IPS DF 6.9 (cell line): ENCODE results near the gene PATE3.

ENCODE experiments used
- DNase-seq: peaks from one replicate; pipeline ENCODE4 v3.0.0-alpha.2; 2013; ENCODE audit warnings: low read depth, low spot score
- H3K27ac ChIP-seq: one replicate; pipeline ENCODE4 v1.5.1; 2013; ENCODE audit warnings: low read length, control low read depth
- H3K27me3 ChIP-seq: 2 replicates; pipeline ENCODE4 v1.6.1; 2013; ENCODE audit warnings: mild to moderate bottlenecking, low read length; ENCODE audit not compliant: control insufficient read depth, insufficient read depth
- H3K36me3 ChIP-seq: 2 replicates; pipeline ENCODE4 v1.6.1; 2013; ENCODE audit warnings: low read length; ENCODE audit not compliant: control insufficient read depth, insufficient read depth
- H3K4me1 ChIP-seq: 2 replicates; pipeline ENCODE4 v1.6.1; 2013; ENCODE audit warnings: low read length; ENCODE audit not compliant: control insufficient read depth, insufficient read depth
- H3K4me3 ChIP-seq: 2 replicates; pipeline ENCODE4 v1.5.1; 2013; ENCODE audit warnings: mild to moderate bottlenecking, low read length
- H3K9me3 ChIP-seq: 2 replicates; pipeline ENCODE4 v1.6.1; 2013; ENCODE audit warnings: low read length, inconsistent platforms; ENCODE audit not compliant: control insufficient read depth, insufficient read depth
- WGBS: extraction: QIAGEN DNeasy Blood & Tissue Kit; methylation state at CpG from one replicate; pipeline ENCODE4 v1.1.7; 2013; ENCODE audit warnings: mixed read lengths, missing lambda C conversion rate; ENCODE audit not compliant: insufficient read length, insufficient coverage; 5-methylcytosine and 5-hydroxymethylcytosine counted together

The PATE3 gene

GRCh38 chr11:125787827-125788226, at the start of gene PATE3:
Gene PATE3 (plus strand): TSS chr11:125788127. CDS start chr11:125788152, 25 bp downstream.
- no peaks in the 10 kb centered on the region for H3K9me3 ChIP-seq
- no peak within 1 kb of the TSS for H3K4me3 ChIP-seq
- no CpG with 5 or more reads among the region's 2 CpGs for WGBS

GRCh38 chr11:125740617-125741016, 47.3 kb upstream of the PATE3 start:
- Histone ChIP-seq H3K4me1 (no peaks in the 10 kb centered on the region), H3K27ac (no peak overlapping the region), H3K4me3 (no peak overlapping the region), H3K27me3 (no peaks in the 10 kb centered on the region), H3K9me3 (no peaks in the 10 kb centered on the region), H3K36me3 (no peaks in the 10 kb centered on the region)
- DNase-seq = no peak

More at GRCh38 chr11:125787827-125788226, at the start of gene PATE3:
- H3K36me3 ChIP-seq = no peaks in the 10 kb centered on the region
- DNase-seq = no peak
- no peak within 1 kb of the TSS for H3K27ac ChIP-seq
- H3K4me1 ChIP-seq = no peaks in the 10 kb centered on the region
- no peaks in the 10 kb centered on the region for H3K27me3 ChIP-seq

- no peaks in the 10 kb centered on the region for H3K9me3 ChIP-seq
- H3K36me3 ChIP-seq = no peaks in the 10 kb centered on the region
- no peak overlapping the region for H3K27ac ChIP-seq
- no peak for DNase-seq
- H3K27me3 ChIP-seq = no peaks in the 10 kb centered on the region; the same call in 1 of the 2 replicates
- no CpG with 5 or more reads among the region's 1 CpG for WGBS
- H3K4me3 ChIP-seq = no peak overlapping the region
- no peaks in the 10 kb centered on the region for H3K4me1 ChIP-seq
Measured at GRCh38 chr11:125743681-125744080, 44.2 kb upstream of the PATE3 start.

GRCh38 chr11:125745979-125746378, 41.9 kb upstream of the PATE3 start, which contains the start of gene PATE1:
Gene PATE1 (plus strand): TSS chr11:125746279. CDS start chr11:125746305, 26 bp downstream.
- no peaks in the 10 kb centered on the region for H3K36me3 ChIP-seq
- no peaks in the 10 kb centered on the region; the same call in 1 of the 2 replicates for H3K27me3 ChIP-seq
- no peak within 1 kb of the TSS for H3K4me3 ChIP-seq
- H3K4me1 ChIP-seq = no peaks in the 10 kb centered on the region
- H3K27ac ChIP-seq = no peak within 1 kb of the TSS
- WGBS = no CpG with 5 or more reads among the region's 3 CpGs
- no peaks in the 10 kb centered on the region for H3K9me3 ChIP-seq
- DNase-seq = no peak

GRCh38 chr11:125750629-125751028, 37.3 kb upstream of the PATE3 start:
- DNase-seq = peak; percentile 4
- Histone ChIP-seq H3K4me3 (no peak overlapping the region), H3K36me3 (no peaks in the 10 kb centered on the region), H3K4me1 (no peaks in the 10 kb centered on the region), H3K27ac (no peak overlapping the region), H3K9me3 (no peaks in the 10 kb centered on the region), H3K27me3 (no peaks in the 10 kb centered on the region; the same call in 1 of the 2 replicates)
- WGBS = no CpG with 5 or more reads among the region's 2 CpGs

- no peak for DNase-seq
- Histone ChIP-seq H3K27ac (no peak overlapping the region), H3K36me3 (no peaks in the 10 kb centered on the region), H3K27me3 (no peaks in the 10 kb centered on the region), H3K9me3 (no peaks in the 10 kb centered on the region), H3K4me1 (no peaks in the 10 kb centered on the region), H3K4me3 (no peak overlapping the region)
- WGBS = no CpG with 5 or more reads among the region's 7 CpGs
Measured at GRCh38 chr11:125756050-125756449, 31.9 kb upstream of the PATE3 start.

GRCh38 chr11:125762445-125762844, 25.5 kb upstream of the PATE3 start:
- H3K27ac ChIP-seq = no peak overlapping the region
- H3K4me3 ChIP-seq = no peak overlapping the region
- H3K36me3 ChIP-seq = no peaks in the 10 kb centered on the region
- H3K9me3 ChIP-seq = no peaks in the 10 kb centered on the region
- no peaks in the 10 kb centered on the region for H3K4me1 ChIP-seq
- H3K27me3 ChIP-seq = no peaks in the 10 kb centered on the region; the same call in 1 of the 2 replicates
- WGBS = no CpG with 5 or more reads among the region's 1 CpG
- no peak for DNase-seq

GRCh38 chr11:125763483-125763882, 24.4 kb upstream of the PATE3 start:
- Histone ChIP-seq H3K27me3 (no peaks in the 10 kb centered on the region; the same call in 1 of the 2 replicates), H3K27ac (no peak overlapping the region), H3K36me3 (no peaks in the 10 kb centered on the region), H3K9me3 (no peaks in the 10 kb centered on the region), H3K4me1 (no peaks in the 10 kb centered on the region), H3K4me3 (no peak overlapping the region)
- WGBS = no CpG with 5 or more reads among the region's 2 CpGs
- no peak for DNase-seq

GRCh38 chr11:125766251-125766650, 21.7 kb upstream of the PATE3 start:
- H3K27ac ChIP-seq = no peak overlapping the region
- no peaks in the 10 kb centered on the region for H3K9me3 ChIP-seq
- H3K4me1 ChIP-seq = no peaks in the 10 kb centered on the region
- H3K4me3 ChIP-seq = no peak overlapping the region
- no peak for DNase-seq
- no CpG with 5 or more reads among the region's 1 CpG for WGBS
- no peaks in the 10 kb centered on the region for H3K36me3 ChIP-seq
- no peaks in the 10 kb centered on the region; the same call in 1 of the 2 replicates for H3K27me3 ChIP-seq

GRCh38 chr11:125768336-125769046, 19.4 kb upstream of the PATE3 start:
- H3K4me3 ChIP-seq = no peak overlapping the region
- H3K9me3 ChIP-seq = no peaks in the 10 kb centered on the region
- no peak overlapping the region for H3K27ac ChIP-seq
- DNase-seq = no peak
- no CpG with 5 or more reads among the region's 10 CpGs for WGBS
- H3K4me1 ChIP-seq = no peaks in the 10 kb centered on the region
- no peaks in the 10 kb centered on the region; the same call in 1 of the 2 replicates for H3K27me3 ChIP-seq
- H3K36me3 ChIP-seq = no peaks in the 10 kb centered on the region

GRCh38 chr11:125770583-125770982, 17.3 kb upstream of the PATE3 start:
- Histone ChIP-seq H3K36me3 (no peaks in the 10 kb centered on the region), H3K27ac (no peak overlapping the region), H3K27me3 (no peaks in the 10 kb centered on the region; the same call in 1 of the 2 replicates), H3K9me3 (no peaks in the 10 kb centered on the region), H3K4me3 (no peak overlapping the region), H3K4me1 (no peaks in the 10 kb centered on the region)
- no peak for DNase-seq
- WGBS = no CpG with 5 or more reads among the region's 2 CpGs
